GM21381 (cell line): ENCODE data around the gene CLCN2.

Experiments used
- ATAC-seq: cut with Tn5 transposase; IDR thresholded peaks from one replicate; pipeline ENCODE4 v1.9.1; 2021; ENCODE audit warnings: mild to moderate bottlenecking, moderate library complexity; ENCODE audit not compliant: unreplicated experiment

Gene CLCN2

DNA sequence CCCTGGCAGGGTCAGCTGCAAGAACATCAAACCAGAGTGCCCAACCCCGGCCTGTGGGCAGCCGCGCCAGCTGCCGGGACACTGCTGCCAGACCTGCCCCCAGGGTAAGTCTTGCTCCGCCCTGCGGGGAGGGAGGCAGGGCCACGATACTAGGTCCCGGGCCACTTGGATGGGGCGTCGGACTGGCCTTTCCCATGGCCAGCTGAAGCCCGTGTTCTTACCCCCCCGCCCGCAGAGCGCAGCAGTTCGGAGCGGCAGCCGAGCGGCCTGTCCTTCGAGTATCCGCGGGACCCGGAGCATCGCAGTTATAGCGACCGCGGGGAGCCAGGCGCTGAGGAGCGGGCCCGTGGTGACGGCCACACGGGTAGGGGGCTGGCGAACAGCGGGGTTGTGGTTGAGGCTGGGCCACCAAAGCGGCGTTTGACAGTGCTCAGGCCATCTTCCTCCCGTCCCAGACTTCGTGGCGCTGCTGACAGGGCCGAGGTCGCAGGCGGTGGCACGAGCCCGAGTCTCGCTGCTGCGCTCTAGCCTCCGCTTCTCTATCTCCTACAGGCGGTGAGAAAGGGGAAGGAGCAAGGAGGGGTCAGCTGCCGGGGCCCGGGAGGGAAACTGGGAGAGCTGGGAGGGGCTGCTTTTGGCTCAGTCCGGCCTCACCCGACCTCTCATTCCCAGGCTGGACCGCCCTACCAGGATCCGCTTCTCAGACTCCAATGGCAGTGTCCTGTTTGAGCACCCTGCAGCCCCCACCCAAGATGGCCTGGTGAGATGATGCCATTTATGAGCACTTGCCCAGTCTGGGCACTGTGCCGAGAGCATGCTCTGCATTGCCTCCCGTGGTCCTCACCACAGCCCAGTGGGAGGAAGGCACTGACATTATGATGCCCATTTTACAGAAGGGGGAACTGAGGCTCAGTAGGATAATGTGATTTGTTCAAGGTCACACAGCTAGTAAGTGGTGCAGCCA, 20.1 kb upstream of the CLCN2 start:
- ATAC-seq = no peak

DNA sequence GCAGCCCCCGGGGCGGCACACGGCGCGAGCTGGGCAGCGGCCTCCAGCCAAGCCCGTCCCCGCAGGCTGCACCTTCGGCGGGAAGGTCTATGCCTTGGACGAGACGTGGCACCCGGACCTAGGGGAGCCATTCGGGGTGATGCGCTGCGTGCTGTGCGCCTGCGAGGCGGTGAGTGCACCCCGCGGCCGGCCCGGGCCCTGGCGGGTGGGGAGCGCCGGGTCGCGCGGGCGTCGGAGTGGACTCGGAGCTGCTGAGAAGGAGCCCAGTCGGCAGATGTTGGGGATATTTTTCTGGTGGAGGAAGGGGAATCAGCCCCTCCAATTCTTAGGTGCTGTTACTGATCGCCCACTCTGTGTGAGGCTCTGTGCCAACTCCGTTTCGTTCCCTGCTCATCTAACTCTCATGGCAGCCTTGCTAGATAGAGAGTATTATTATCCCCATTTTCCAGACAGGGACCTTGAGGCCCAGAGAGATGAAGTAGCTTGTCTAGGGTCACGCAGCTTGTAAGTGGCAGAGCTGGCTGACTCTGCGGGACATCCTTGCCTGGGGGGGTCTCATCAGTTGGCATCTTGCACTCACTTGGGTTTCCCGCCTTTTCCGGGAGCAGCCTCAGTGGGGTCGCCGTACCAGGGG, 19.3 kb upstream of the CLCN2 start:
- no peak for ATAC-seq

DNA sequence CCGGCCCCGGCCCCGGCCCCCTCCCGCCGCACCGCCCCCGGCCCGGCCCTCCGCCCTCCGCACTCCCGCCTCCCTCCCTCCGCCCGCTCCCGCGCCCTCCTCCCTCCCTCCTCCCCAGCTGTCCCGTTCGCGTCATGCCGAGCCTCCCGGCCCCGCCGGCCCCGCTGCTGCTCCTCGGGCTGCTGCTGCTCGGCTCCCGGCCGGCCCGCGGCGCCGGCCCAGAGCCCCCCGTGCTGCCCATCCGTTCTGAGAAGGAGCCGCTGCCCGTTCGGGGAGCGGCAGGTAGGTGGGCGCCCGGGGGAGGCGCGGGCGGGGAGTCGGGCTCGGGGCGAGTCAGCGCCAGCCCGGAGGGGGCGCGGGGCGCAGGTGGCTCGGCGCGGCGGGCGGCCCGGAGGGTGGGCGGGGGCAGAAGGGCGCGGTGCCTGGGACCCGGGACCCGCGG, 18.8 kb upstream of the CLCN2 start:
- ATAC-seq = no peak

DNA sequence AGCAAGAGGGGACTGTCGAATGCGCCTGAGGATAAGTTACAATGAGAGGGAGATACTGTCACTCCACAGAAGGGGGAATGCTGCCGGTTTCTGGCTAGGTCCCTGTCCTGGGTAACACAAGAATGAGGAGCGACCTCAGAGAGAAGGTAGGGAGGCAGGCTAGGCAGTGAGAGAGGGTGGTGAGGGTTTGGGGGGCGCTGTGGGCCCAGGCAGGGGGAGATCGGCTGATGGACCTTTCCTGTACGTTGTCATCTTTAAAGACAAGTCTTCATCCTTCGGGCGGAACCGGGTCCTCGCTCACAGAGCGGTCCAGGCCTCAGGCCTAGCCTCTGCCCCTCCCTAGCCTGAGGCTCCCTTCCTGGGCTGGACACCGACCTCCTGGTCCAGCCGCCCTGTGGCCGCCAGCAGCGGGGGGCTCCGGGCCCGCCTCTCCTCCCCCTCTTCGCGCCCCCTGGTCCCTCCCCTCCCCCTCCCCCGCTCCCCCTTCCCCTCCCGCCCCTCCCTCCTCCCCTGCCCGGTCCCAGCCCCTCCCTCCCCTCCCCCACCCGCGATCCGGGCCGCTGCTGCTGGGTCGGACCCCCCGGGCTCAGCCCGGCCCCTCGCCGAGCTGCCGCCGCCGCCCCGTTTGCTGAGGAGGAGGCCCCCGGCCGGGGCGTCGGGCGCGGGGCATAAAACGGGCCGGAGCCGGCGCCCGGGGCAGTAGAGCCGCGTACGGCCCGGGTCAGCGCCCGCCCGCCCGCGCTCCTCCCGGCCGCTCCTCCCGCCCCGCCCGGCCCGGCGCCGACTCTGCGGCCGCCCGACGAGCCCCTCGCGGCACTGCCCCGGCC, 18.2 kb upstream of the CLCN2 start, which contains the start of gene CHRD:
Gene CHRD, plus strand, starts transcription at position 697 of the 827 bp plus-strand sequence. CDS start 265 bp downstream, outside the sequence.
- ATAC-seq = no peak

DNA sequence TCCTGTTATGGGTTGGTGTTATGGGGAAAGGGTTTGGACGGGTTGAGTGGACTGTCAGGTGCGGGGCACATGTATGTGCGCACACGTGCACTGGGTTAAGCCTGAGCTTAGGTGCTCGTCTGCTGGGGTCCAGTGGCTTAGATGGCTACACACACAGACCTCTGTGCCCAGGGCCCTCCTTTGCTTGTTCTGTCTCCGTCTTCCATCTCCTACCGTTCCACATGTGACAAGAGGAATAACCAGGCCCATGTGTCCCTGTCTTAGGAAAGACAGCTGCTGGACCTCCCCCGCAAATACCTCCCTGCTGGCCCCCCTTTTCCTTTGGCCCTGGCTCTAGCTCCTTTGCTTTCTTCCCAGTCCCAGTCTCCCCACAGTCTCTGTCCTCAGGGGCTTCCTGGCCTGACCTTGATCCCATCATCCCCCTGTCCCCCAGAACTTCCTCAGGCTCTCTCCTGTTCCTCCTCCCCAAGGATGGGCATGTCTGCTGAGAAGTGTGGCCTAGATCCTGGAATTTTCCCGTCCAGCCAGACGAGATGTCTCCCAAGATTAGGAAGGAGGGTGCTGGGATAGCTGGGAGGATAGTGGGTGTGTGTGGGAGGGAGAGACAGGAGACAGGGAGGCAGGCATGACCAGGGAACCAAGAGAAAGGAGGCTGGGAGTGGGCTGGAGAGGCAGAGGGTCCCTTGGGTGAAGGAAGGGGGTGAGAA, 17.4 kb upstream of the CLCN2 start:
- no peak for ATAC-seq

DNA sequence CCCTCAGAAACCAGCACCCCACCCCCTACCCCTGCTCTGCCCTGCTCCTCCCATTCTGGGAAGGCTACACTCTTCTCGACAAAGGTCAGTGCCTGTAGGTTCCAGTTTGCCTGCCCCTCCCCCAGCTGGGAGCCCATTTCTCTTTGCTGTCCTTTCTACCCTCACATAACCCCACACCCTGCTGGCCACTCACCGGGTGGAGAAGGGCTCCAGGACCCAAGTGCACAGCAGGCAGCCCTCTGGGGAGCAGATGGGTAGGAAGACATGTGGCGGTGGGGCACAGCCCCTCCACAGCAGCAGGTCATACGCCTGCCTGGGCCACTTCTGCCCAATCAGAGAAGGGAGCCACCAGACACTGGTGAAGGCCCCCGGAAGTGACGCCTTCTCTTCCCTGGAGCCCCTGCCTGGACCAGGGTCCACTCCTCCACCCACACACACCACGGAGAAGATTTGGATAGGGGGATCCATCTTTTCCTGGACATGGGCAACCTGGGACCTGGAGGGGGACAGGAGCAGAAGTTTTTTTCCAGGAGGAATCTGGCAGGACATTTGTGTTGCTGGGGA, 16.6 kb upstream of the CLCN2 start, which contains the start of gene THPO:
Gene THPO, minus strand, starts transcription at position 326 of the 564 bp plus-strand sequence. CDS start 1,948 bp downstream, outside the sequence.
- ATAC-seq = no peak

DNA sequence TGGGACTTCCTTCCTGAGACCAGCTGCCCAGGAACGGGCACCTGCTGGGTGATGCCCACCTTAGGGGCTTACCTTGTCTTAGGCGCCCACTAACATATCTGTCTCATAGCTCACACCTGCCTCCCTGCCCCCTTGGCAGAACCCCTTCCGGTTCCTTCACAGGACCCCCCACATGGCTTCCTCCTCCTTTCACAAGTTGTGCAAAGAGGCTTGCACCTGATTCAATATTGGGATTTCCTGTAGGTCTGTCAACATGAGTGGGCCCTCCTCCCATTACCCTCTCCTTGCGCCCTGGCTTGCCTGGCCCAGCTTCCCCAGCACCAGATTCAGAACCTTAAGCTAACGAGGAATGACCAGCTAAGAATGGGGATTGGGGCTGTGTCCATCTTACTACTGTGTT, 16.0 kb upstream of the CLCN2 start:
- ATAC-seq = no peak

DNA sequence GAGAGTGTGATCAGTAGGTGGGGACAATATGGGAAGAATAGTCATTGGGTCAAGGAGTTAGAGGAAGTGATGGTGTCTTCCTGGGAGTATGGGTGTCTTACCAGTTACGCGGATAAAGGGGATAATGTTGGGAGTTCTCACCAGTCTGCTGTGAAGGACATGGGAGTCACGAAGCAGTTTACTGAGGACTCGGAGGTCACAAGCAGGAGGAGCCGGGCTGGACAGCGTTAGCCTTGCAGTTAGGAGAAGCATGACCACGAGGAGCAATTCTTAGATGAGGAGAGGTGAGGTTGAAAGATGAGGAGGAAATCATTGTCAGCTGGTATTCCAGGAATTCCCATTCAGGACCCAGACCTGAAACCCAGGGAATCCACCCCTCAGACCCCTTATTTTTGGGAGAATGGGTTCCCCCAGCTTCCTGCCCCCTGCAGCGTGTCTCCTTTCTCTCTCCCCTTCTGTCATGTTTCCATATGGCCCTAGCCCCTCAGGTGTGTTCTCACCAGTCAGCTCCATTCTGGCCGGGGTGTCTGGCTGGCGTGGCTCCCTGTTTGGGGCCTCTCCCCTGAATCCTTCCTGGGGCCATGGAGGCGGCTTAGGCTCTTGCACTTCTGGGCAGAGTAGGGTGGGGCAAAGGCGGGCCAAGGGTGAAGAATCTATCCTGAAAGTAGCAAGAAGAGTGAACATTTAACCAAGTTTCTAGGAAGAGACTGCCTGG, 14.5 kb upstream of the CLCN2 start:
- ATAC-seq = no peak

DNA sequence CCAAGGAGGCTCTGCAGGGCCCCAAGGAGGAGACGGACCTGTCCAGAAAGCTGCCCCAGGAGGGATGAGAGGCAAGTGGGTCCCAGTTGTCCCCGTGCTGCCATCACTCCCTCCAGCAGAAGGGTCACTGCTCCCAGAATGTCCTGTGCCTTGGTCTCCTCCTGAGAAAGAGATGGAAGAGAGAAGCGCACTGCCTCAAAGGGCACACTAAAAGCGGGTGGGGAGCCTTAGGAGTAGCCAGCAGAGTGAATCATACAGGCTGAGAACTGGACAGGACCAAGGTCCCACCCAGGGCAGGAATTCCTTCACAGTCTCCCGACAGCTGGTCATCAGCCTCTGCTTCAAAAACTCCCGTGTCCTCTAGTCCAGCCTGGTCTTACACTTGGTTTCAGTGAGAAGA, 12.0 kb upstream of the CLCN2 start:
- ATAC-seq = no peak

DNA sequence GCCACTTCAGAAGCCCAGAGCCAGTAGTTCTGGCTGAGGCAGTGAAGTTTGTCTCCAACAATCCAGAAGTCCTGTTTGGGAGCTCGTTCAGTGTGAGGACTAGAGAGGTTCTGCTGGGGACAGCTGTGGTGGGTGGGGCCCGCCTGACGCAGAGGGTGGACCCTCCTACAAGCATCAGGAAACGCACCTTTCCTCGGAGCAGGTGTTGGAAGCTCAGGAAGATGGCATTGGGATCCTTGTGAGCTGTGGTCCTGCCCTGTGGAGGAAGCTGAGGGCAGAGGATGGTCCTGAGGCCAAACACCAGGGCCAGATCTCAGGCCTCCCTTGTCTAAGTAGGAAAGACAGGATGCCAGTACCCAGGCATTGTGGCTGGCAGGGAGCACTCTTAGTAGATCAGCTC, 11.5 kb upstream of the CLCN2 start:
- no peak for ATAC-seq

DNA sequence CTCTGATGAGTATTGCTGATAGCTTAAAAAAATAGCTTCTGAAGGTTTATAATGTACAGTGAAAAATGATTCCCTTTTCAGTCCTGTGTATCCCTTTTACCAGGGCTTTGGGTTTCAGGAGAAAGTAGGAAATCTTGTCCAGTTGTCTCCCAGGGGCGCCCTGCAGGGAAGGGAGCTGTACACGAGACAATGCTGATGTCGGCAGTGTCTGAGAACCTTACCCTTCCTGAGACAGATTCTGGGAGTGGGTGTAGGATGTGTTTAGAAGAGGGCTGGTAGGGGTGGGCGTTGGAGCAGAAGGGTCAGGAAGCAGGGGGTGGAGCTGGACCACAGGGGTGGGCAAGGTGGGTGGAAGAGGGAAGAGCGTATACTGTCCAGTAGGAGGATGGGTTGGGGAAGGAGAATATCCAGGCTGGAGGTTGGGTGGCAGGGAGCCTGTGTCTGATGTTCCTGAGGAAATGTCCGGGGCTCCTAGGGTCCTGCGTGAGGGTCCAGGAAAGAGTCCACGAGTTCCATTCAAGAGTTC, 11.0 kb upstream of the CLCN2 start:
- no peak for ATAC-seq

DNA sequence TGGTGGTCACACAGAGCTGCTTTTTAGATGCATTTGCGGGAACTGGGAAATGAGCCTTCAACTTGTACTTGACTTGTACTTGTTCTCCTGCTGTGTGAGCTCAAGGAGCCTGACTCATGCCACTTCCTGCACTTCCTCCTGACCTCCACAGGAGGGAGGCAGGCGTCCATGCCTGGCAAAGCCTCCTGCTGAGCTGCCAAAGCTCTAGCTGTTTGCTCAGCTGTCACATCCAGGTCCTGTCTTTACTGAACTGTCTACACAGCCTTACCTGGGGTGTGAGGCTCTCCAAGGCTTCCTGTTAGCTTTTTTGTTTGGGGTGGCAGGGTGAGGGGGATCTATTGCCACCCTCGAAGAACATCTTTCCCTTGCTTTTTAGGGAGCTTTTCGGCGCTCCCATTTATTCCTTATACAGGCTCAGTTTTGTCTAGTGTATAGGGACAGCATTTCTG, 10.2 kb upstream of the CLCN2 start:
- ATAC-seq = peak; percentile 70

DNA sequence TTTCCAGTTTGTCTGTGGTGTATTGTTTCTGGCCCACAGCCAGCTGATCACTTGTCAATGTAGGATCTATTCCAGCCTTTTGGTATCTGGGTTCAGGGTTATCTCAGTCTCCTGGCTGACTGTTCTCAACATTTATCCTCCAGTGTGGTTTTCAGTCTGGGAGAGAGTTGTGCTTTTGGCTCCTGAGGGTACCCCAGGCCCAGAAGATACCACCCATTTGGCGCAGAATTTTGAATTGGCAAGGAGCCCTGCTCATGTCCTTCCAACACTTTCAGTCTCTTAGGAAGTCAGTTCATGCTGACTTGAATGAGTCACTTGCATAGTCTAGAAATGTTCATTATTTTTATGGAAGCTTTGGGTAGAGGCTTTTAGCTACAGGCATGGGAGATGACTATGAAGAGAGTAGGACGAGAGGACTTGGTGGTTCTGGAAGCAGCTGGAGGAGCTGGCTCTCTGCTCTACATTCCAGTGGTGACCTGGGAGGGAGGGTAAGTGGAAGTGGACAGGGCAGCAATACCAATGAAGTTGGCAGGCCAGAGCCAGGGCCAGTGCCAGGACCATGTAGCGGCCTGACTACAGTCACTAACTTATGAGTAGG, 7.3 kb upstream of the CLCN2 start:
- ATAC-seq = no peak

DNA sequence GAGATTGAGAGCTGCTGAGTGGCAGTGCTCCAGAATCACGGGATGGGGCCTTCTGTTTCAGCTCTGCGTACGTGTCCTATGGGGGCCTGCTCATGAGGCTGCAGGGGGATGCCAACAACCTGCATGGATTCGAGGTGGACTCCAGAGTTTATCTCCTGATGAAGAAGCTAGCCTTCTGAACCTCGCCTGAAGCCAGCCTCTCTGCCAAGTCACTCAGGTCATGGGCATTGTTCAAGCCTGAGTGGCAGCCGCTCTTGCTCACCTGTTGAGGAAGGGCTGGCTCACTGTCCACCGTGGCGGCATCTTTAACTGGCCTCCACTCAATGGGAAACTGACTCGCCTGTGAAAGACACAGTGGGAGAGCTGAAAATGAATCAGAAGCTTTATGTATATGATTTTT, 6.7 kb upstream of the CLCN2 start:
- ATAC-seq = no peak

DNA sequence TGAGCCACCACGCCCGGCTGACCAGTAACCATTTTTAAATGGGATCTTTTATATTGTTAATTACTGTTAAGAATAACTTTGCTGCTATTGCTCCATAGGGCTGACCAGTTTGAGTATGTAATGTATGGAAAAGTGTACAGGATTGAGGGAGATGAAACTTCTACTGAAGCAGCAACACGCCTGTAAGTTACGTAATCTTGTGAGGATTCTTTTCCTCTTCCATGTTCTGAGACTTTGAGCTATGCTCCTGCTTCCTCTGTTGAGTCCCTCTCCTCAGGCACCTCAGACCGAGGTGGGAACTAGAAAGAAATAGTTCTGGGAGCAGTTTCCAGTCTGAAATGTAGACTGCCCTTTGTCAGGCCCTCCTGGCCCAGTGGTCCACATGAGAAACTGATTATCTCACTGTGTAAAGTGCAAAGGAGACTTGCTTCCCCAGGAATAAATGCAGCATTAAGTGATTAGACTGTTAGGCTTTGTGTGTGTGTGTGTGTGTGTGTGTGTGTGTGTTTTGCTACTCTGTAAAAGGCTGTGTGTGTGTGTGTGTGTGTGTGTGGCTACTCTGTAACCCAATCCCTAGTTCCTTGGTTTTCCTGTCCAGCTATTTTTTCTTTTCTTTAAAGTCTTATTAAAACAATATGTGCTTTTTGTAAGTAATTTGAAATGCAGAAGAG, 5.3 kb upstream of the CLCN2 start:
- ATAC-seq = no peak

DNA sequence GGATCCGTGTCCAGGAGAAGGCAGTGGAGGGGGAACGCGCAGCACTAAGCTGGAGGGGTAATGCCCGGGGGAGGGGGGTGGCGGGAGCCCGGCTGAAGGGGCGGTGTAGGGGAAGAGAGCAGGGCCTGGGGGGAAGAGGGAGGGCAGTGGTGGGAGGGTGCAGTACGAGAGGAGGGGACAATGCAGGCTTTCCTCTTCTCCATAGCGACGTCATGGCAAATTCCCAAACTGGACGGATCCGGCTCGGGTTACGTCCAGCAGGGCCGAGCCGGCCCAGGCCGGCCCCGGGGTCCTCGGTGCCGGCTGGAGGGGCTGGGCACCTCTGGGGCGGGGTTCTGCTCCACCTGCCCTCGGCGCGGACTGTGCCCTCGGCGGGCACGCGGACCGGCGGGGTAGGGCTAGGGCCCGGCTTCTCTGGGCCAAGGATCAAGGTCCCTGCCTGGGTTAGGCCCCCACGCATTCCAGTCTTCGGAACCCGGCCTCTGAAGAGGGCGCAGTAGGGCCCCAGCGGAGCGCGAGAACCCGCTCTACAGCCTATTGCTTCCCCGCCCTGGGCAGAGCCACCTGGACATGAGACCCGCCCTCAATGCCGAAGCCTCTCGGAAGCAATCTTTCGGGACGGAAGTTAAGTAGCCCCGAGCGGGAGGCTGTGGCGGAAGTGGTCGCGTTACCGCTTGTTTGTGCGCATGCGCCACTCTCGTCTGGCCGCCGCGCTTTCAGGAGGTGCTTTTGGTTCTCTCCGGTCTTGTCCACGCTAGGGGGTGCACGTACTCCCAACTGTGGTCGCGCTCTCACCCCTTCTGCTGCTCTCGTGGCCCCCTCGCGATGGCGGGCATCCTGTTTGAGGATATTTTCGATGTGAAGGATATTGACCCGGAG, 1.5 kb upstream of the CLCN2 start:
- ATAC-seq = peak; percentile 80
